Stimulated activated effector memory CD8-positive, alpha-beta T cell treated with anti-CD3 and anti-CD28 coated beads, Interleukin-12 subunit alpha, Interleukin-12 subunit beta, amount 100 ng/mL, for 72 hours (primary cell): ENCODE data around the gene SPATA46.
A peak's percentile ranks its signal among the peaks of the same experiment; 100 is the strongest.

Experiments
- ATAC-seq: fragments of 150-1000 bp; cut with Tn5 transposase; 2 replicates; pipeline ENCODE4 v1.10.0; 2021
- DNase-seq, 2 donors: peaks; one replicate each; pipeline ENCODE4 v3.0.0; 2021 to 2022; ENCODE audit warnings: low spot score in 2 of 2
- H3K27ac Mint-ChIP-seq: one replicate; pipeline ENCODE4 v1.8.0; 2022; ENCODE audit warnings: mild to moderate bottlenecking, mixed read lengths
- H3K36me3 Mint-ChIP-seq: one replicate; pipeline ENCODE4 v1.8.0; 2022; ENCODE audit warnings: mild to moderate bottlenecking, mixed read lengths
- H3K4me1 Mint-ChIP-seq: one replicate; pipeline ENCODE4 v1.8.0; 2022; ENCODE audit warnings: mixed read lengths
- H3K4me3 Mint-ChIP-seq: one replicate; pipeline ENCODE4 v1.8.0; 2022; ENCODE audit warnings: mild to moderate bottlenecking, mixed read lengths
- H3K9me3 Mint-ChIP-seq: one replicate; pipeline ENCODE4 v1.8.0; 2022; ENCODE audit warnings: mixed read lengths

Gene SPATA46

GRCh38 chr1:162398999-162399580, 22.4 kb upstream of the SPATA46 start:
- Mint-ChIP-seq H3K36me3 (no peaks in the 10 kb centered on the region), H3K4me3 (no peak overlapping the region), H3K4me1 (no peaks in the 10 kb centered on the region), H3K27ac (no peak overlapping the region), H3K9me3 (no peaks in the 10 kb centered on the region)
- no peak for ATAC-seq
- DNase-seq, result peak in 1 of 2 donors; percentile 22

DNA sequence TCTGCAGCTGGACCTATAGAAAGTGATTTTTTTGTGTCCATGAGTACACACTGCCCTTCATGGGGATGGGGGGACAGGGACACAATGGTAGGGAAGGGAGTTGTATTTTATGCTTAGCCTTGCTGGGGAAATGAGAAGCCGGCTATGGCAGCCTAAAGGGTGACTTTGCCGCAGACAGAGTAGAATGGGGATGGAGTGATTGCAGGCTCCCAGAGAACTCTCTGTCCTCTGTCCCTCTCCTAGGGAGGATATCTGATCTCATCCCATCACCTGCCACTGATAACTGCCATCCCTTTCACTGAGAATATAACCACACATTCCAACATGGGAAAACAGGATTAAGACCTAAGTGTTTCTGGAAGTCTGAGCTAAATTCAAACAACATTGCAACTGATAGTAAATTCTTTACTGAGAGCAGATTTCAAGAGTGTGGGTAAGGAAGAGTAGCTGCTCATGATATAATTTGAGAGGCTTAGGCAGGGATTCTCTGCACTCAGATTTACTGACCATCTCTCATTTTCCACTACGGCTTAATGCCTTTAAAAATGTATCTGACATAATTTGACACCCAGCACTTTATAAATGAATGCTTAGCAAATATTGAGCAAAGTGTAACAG, 21.4 kb upstream of the SPATA46 start:
- Mint-ChIP-seq H3K36me3 (no peaks in the 10 kb centered on the region), H3K4me3 (no peak overlapping the region), H3K9me3 (no peaks in the 10 kb centered on the region), H3K4me1 (no peaks in the 10 kb centered on the region), H3K27ac (no peak overlapping the region)
- ATAC-seq (no peak), DNase-seq (peak in 1 of 2 donors; percentile 25)

- Mint-ChIP-seq H3K4me3 (no peak overlapping the region), H3K9me3 (no peaks in the 10 kb centered on the region), H3K36me3 (no peaks in the 10 kb centered on the region), H3K27ac (no peak overlapping the region), H3K4me1 (no peaks in the 10 kb centered on the region)
- ATAC-seq, result no peak
- DNase-seq, result peak in 1 of 2 donors; percentile 15
Observed at GRCh38 chr1:162397039-162397448, 20.4 kb upstream of the SPATA46 start.

GRCh38 chr1:162396201-162396906, 19.7 kb upstream of the SPATA46 start:
- H3K27ac Mint-ChIP-seq, result no peak overlapping the region
- no peaks in the 10 kb centered on the region for H3K4me1 Mint-ChIP-seq
- H3K4me3 Mint-ChIP-seq, result no peak overlapping the region
- ATAC-seq (peak; percentile 32), DNase-seq (peak in 1 of 2 donors; percentile 29)
- H3K9me3 Mint-ChIP-seq, result no peaks in the 10 kb centered on the region
- no peaks in the 10 kb centered on the region for H3K36me3 Mint-ChIP-seq

DNA sequence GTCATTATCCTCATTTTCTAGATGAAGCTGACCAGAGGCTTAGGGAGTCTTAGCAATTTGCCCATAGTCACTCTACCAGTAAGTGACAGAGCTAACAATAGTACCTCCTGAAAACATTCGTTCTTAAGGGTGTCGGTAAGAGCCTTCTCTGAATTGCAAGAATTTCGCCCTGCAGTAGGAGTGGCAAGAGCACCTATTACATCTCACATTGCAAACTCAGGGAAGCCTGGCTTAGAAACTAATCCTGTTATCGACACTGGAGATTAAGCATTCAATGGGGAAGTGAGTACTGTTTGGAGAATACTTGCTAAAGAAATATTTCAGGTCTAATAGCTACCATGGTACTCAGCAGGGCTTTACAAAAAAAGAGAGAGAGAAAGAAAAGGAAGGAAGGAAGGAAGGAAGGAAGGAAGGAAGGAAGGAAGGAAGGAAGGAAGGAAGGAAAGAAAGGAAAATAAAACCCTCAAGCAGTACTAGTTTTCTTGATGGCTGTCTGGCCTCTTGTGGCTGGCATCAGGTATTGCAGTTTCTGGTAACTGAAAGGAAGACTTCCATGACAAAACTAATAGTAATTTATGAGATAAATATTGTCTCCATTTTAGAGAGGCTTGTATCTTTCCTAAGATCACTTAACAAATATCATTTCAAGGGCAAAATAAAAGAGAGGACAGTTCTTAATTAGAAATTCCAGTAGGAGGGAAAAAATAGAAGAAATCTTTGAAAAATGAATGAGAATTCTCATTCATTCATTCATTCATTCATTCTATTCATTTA, 15.3 kb upstream of the SPATA46 start:
- Mint-ChIP-seq H3K4me1 (no peaks in the 10 kb centered on the region), H3K36me3 (no peaks in the 10 kb centered on the region), H3K4me3 (no peak overlapping the region), H3K9me3 (no peaks in the 10 kb centered on the region), H3K27ac (no peak overlapping the region)
- DNase-seq (no peak), ATAC-seq (no peak)

DNA sequence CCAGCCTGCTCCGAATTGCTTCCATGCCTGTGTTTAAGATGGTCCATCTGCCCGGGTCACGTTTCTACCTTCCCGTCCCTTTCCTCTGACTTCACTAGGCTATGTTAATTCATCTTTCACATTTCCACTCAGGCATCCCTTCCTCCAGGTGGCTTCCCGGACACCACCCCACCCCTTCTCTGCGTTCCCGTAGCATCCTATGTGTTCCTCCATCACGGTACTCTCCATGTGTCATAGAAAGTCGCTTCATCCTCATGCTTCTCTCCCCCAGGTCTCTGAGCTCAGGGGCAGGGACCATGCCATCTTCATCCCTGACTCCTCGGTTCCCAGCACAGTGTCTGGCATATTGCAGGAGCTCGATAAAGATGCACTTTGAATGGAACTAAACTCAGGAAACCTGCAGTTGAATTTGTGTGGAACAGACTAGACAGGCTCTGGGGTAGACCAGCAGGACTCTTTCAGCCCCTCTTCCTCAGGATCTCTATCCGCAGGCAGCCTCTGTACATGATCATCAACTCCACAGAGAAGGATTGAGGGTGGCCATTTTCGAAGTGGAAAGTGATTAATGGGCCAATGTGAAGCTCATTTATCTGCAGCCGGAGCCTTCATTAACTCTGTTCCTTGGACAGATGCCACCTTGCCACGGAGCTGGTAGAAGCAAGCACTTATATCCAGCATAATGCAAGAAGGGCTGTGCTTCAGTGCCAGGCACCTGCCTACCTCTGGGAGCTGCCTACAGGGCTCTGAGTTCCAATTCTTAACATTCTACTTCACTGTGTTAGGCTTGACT, 13.9 kb upstream of the SPATA46 start:
- Mint-ChIP-seq H3K4me1 (no peaks in the 10 kb centered on the region), H3K36me3 (no peaks in the 10 kb centered on the region), H3K27ac (no peak overlapping the region), H3K4me3 (no peak overlapping the region), H3K9me3 (no peaks in the 10 kb centered on the region)
- DNase-seq (peak in 1 of 2 donors; percentile 28), ATAC-seq (peak; percentile 24)

DNA sequence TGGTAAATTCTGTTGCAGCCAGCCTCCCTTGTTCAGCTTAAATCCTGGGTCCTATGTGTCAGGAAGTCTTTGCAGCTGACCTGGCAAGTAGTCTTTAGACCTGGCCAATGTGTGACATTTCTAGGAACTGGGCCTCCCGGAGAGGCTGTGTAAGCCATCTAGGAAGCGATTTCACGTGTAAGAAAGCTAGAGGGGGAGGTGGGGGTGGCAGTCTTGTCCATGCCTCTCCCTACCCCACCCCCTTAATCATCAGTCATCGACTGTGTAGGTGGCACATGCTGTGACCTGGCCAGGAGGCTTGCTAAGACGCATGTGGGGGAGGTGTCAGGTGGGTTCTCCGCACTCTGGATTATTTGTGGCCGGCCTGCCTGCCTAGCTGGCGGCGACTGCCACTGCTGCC, 13.3 kb upstream of the SPATA46 start:
- no peak overlapping the region for H3K4me3 Mint-ChIP-seq
- no peak for ATAC-seq
- DNase-seq, result no peak
- no peak overlapping the region for H3K27ac Mint-ChIP-seq
- H3K9me3 Mint-ChIP-seq, result no peaks in the 10 kb centered on the region
- H3K36me3 Mint-ChIP-seq, result no peaks in the 10 kb centered on the region
- no peaks in the 10 kb centered on the region for H3K4me1 Mint-ChIP-seq

DNA sequence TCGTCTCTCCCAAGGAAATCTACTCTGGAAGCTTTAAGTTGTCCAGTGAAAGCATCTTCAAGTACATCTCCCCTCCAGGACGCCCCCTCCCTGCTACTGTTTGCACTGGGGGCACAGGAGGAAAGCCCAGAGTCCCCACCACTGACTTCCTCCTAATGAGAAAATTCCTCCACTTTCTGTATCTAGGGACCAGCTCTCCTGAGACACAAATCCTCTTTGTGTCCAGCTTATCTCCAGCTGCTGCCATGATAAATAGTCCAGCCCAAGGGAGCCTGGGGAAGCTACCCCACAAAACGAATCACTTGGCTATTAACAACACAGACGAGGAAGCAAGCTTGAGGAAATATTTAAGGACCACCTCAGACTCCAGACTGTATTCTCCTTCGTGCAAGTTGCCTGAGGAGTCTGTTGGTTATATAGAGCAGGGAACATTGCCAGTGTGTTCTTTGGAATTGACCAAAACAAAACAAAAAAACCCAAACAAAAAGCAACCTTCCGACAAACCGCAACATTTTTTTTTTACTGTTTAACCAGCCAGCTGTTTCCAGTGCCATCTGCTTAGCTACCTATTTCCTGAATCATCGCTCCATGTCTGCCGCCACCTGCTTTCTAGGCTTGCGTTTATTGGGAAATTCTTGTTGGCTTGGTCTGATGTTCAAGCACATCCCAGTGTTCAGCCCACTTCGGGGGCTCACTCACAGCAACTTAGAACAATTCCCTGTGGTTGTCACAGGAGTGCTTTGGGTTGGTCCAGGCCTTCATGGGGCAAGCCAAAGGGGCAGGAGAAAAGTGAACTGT, 12.6 kb upstream of the SPATA46 start:
- DNase-seq, result no peak
- H3K4me1 Mint-ChIP-seq, result no peaks in the 10 kb centered on the region
- no peak overlapping the region for H3K27ac Mint-ChIP-seq
- H3K4me3 Mint-ChIP-seq, result no peak overlapping the region
- H3K36me3 Mint-ChIP-seq, result no peaks in the 10 kb centered on the region
- ATAC-seq, result no peak
- H3K9me3 Mint-ChIP-seq, result no peaks in the 10 kb centered on the region

- H3K4me1 Mint-ChIP-seq, result no peaks in the 10 kb centered on the region
- H3K27ac Mint-ChIP-seq, result no peak overlapping the region
- H3K36me3 Mint-ChIP-seq, result no peaks in the 10 kb centered on the region
- DNase-seq (no peak), ATAC-seq (no peak)
- H3K4me3 Mint-ChIP-seq, result no peak overlapping the region
- H3K9me3 Mint-ChIP-seq, result no peaks in the 10 kb centered on the region
Observed at GRCh38 chr1:162388615-162389014, 12.0 kb upstream of the SPATA46 start.

DNA sequence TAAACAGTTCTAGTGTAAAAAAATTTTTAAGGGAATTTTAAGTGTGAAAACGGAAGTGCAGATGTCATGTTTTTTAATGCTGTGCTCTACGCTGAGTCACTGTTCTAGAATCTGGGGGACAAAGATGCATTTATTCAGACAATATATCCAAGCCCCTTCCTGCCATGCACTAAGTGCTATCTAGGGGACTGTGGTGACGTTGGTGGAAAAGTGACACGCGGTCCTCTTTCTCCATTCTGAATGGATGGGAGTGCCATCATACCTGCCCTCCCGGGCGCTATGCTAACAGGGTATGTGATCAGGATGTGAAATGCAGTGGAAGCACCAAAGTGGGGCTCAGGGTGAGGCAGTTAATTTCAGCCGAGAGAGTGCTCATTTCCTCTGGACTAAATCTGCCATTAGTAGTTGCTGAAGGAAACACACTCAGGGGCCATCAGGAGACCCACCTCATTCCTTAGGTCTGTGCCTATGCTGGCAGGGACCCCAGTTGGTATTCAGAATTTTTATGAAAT, 11.5 kb upstream of the SPATA46 start:
- DNase-seq, result no peak
- Mint-ChIP-seq H3K4me3 (no peak overlapping the region), H3K36me3 (no peaks in the 10 kb centered on the region), H3K9me3 (no peaks in the 10 kb centered on the region), H3K27ac (no peak overlapping the region), H3K4me1 (no peaks in the 10 kb centered on the region)
- ATAC-seq, result no peak

- DNase-seq (no peak), ATAC-seq (no peak)
- no peaks in the 10 kb centered on the region for H3K9me3 Mint-ChIP-seq
- no peaks in the 10 kb centered on the region for H3K4me1 Mint-ChIP-seq
- no peaks in the 10 kb centered on the region for H3K36me3 Mint-ChIP-seq
- H3K4me3 Mint-ChIP-seq, result no peak overlapping the region
- H3K27ac Mint-ChIP-seq, result no peak overlapping the region
Observed at GRCh38 chr1:162387226-162388082, 10.8 kb upstream of the SPATA46 start.

- Mint-ChIP-seq H3K27ac (no peak overlapping the region), H3K9me3 (no peaks in the 10 kb centered on the region), H3K4me3 (no peak overlapping the region), H3K4me1 (no peaks in the 10 kb centered on the region), H3K36me3 (no peaks in the 10 kb centered on the region)
- ATAC-seq (no peak), DNase-seq (no peak)
Observed at GRCh38 chr1:162386292-162387225, 9.9 kb upstream of the SPATA46 start.

DNA sequence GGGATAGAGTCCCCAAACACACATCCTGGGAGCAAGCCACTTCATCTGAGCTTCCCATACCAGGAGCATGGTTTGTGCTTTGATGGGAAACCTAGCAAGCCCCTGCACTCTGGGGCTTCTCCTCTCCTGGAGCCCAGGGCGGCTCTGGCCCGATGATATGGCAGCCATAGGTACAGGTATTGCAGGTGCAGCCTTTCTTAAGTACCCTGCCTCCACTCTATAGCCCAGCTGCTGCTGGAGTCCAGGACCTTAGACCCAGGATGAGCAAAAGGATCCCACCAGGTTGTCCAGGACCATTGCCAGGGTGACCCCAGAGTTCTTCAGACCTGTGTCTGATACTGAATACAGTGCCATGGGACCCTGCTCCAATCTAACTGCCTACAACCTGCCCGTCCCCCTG, 9.0 kb upstream of the SPATA46 start:
- Mint-ChIP-seq H3K27ac (no peak overlapping the region), H3K4me3 (no peak overlapping the region), H3K36me3 (no peaks in the 10 kb centered on the region), H3K4me1 (no peaks in the 10 kb centered on the region), H3K9me3 (no peaks in the 10 kb centered on the region)
- DNase-seq, result no peak
- ATAC-seq, result no peak
